ENCODE results near the gene ACTN2. TPM values are rescaled to one million over a fixed set of nuclear protein-coding genes. Genes with fewer than 3 reads are reported as not detected.
A peak's percentile ranks its signal among the peaks of the same experiment; 100 is the strongest.

Gene ACTN2
- total RNA-seq, 1 donor: not detected

DNA sequence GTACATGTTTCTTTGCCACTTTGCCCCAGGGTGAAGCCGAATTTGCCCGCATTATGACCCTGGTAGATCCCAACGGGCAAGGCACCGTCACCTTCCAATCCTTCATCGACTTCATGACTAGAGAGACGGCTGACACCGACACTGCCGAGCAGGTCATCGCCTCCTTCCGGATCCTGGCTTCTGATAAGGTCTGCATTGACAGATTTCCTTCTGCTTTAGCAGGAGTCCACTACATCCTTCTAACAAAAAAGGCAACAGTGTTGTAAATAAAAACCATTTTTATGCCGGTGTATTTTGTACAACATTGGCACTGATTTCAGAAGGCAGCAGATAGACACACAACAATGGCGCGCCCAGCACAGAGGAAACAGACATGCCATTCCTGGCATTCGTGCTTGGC lies 74.7 kb downstream of the ACTN2 start:
- no peak for DNase-seq (ENCODE audit: low read depth)
- TF ChIP-seq CTCF (IDR thresholded peaks at IDR 0.05; ENCODE audit: insufficient read depth, low read depth, low read length): no peak
- no peak overlapping the region for H3K4me3 ChIP-seq (ENCODE audit: low read depth, low read length)

- DNase-seq (ENCODE audit: low read depth): no peak
- no peak for TF ChIP-seq CTCF (IDR thresholded peaks at IDR 0.05; ENCODE audit: insufficient read depth, low read depth, low read length)
- H3K4me3 ChIP-seq (ENCODE audit: low read depth, low read length): no peak overlapping the region
Observed at GRCh38 chr1:236761397-236762132, 75.3 kb downstream of the ACTN2 start.

DNA sequence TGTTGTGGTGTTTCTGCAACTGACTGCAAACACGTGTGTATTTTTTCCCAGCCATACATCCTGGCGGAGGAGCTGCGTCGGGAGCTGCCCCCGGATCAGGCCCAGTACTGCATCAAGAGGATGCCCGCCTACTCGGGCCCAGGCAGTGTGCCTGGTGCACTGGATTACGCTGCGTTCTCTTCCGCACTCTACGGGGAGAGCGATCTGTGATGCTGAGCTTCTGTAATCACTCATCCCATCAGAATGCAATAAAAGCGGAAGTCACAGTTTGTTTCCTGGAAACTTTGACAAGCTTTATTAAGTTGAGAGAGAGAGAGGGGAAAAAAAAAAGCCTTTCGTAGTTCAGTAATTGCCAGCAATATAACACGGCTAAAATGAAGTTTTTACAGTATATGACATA lies 76.1 kb downstream of the ACTN2 start:
- no peak for TF ChIP-seq CTCF (IDR thresholded peaks at IDR 0.05; ENCODE audit: insufficient read depth, low read depth, low read length)
- H3K4me3 ChIP-seq (ENCODE audit: low read depth, low read length): no peak overlapping the region
- DNase-seq (ENCODE audit: low read depth): peak; percentile 11

- H3K4me3 ChIP-seq (ENCODE audit: low read depth, low read length): no peak overlapping the region
- no peak for TF ChIP-seq CTCF (IDR thresholded peaks at IDR 0.05; ENCODE audit: insufficient read depth, low read depth, low read length)
- DNase-seq (ENCODE audit: low read depth): no peak
Observed at GRCh38 chr1:236765831-236766230, 79.5 kb downstream of the ACTN2 start.

DNA sequence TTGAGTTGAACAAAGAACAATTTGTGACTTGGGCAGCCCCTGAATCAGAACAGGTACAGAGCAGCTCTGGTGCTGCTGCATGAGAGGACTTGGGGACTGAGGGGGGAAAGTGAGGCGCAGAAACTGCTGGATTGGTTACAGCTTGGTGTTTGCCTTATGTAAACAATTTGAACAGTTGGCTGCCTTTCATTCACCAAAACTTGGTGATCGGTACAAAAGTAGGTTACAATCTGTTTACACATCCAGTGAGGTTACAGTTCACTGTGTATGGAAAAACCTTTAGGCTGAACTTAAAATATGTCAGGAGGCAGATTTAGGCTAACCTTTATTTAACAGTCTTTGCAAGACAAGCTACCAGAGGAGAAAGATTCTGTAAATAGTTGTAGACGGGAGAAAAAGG lies 80.2 kb downstream of the ACTN2 start:
- no peak overlapping the region for H3K4me3 ChIP-seq (ENCODE audit: low read depth, low read length)
- no peak for DNase-seq (ENCODE audit: low read depth)
- TF ChIP-seq CTCF (IDR thresholded peaks at IDR 0.05; ENCODE audit: insufficient read depth, low read depth, low read length): no peak

DNA sequence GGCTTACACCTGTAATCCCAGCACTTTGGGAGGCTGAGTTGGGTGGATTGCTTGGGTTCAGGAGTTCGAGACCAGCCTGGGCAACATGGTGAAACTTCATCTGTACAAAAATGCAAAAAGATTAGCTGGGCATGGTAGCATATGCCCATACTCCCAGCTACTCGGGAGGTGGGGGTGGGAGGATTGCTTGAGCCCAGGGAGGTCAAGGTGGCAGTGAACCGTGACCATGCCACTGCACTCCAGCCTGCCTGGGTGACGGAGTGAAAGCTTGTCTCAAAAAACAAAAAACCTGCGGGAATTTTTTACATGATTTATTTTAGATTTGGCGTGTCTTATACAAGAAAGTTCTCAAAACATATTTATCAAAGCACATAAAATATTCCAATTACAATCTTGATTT lies 81.0 kb downstream of the ACTN2 start:
- no peak for DNase-seq (ENCODE audit: low read depth)
- no peak overlapping the region for H3K4me3 ChIP-seq (ENCODE audit: low read depth, low read length)
- TF ChIP-seq CTCF (IDR thresholded peaks at IDR 0.05; ENCODE audit: insufficient read depth, low read depth, low read length): no peak

- no peak for TF ChIP-seq CTCF (IDR thresholded peaks at IDR 0.05; ENCODE audit: insufficient read depth, low read depth, low read length)
- no peak for DNase-seq (ENCODE audit: low read depth)
- H3K4me3 ChIP-seq (ENCODE audit: low read depth, low read length): no peak overlapping the region
Observed at GRCh38 chr1:236768601-236769000, 82.3 kb downstream of the ACTN2 start.

Measured in fibroblast of villous mesenchyme (primary cell).